K562 (cell line): ENCODE measurements around the gene ABCF2. TPM values are rescaled to one million over a fixed set of nuclear protein-coding genes. Genes with fewer than 3 reads are reported as not detected.

ENCODE experiments used
- ATAC-seq: fragments of 200-7000 bp; cut with Tn5 transposase; 3 replicates; pipeline ENCODE4 v1.9.1; 2020; ENCODE audit warnings: moderate library complexity
- BruUV-seq: library from RNA; stranded (reverse); fragments of 400-500 nt; replicated peaks from 2 replicates; lab custom pipeline; 2021; lab: Mats Ljungman, UMichigan
- CTCF ChIA-PET: fragments of 300-600 bp; formaldehyde crosslinking; extraction: SDS; loops from one replicate; lab custom pipeline; 2021; ENCODE audit warnings: low intra/inter-chr PET ratio; lab: Yijun Ruan, JAX
- POLR2A ChIA-PET: fragments of 300-600, 350-650 bp; sonication (Branson Sonifier 250); formaldehyde crosslinking; extraction: SDS; loops from one replicate; lab custom pipeline; 2021; ENCODE audit warnings: antibody characterized with exemption, inconsistent platforms; lab: Yijun Ruan, JAX
- DNase-seq, 4 experiments: peaks; one replicate each; pipeline versions ENCODE4 v3.0.0 to v3.0.0-alpha.2; 2011 to 2018; ENCODE audit warnings: low spot score in 3 of 4, mixed read lengths in 3 of 4; ENCODE audit errors: extremely low read depth in 1 of 4
- FAIRE-seq: peaks from 2 replicates; lab custom pipeline; 2011; peaks lifted over from hg19 to GRCh38; lab: Jason Lieb, UNC
- H2AFZ ChIP-seq: 2 replicates; pipeline ENCODE4 v1.6.0; 2011; ENCODE audit warnings: low read depth, low read length, control low read depth, inconsistent platforms
- H3K27ac ChIP-seq: fragments of 200-600 bp; 3 replicates; pipeline ENCODE4 v1.8.0; 2011; ENCODE audit warnings: low read depth, mild to moderate bottlenecking, control low read depth, inconsistent platforms, low read length, moderate library complexity, mixed read lengths; ENCODE audit errors: extremely low read depth
- H3K27me3 ChIP-seq, 2 experiments: fragments of 300-600 bp in 1 of 2; 2 replicates in 1 of 2; 3 replicates in 1 of 2; pipeline versions ENCODE4 v1.6.0 to v1.8.0; 2011; ENCODE audit warnings: inconsistent platforms in 2 of 2, low read length in 2 of 2, mild to moderate bottlenecking in 1 of 2, mixed read lengths in 1 of 2, moderate library complexity in 1 of 2; ENCODE audit not compliant: control insufficient read depth in 2 of 2, insufficient read depth in 2 of 2
- H3K36me3 ChIP-seq: fragments of 300-600 bp; 3 replicates; pipeline ENCODE4 v1.8.0; 2011; ENCODE audit warnings: mild to moderate bottlenecking, low read length, inconsistent platforms; ENCODE audit not compliant: control insufficient read depth, insufficient read depth
- H3K4me1 ChIP-seq, 2 experiments: fragments of 200-600 bp in 1 of 2; replicated peaks in 1 of 2; 2 replicates in 1 of 2; 3 replicates in 1 of 2; pipeline versions ENCODE4 v1.5.1 to v1.8.0; 2011; ENCODE audit warnings: inconsistent platforms in 2 of 2, low read length in 2 of 2, mild to moderate bottlenecking in 1 of 2, mixed read lengths in 1 of 2, moderate library complexity in 1 of 2; ENCODE audit not compliant: control insufficient read depth in 2 of 2, insufficient read depth in 2 of 2
- H3K4me2 ChIP-seq: 2 replicates; pipeline ENCODE4 v1.6.1; 2011; ENCODE audit warnings: low read length, control low read depth, inconsistent platforms, mixed read lengths; ENCODE audit not compliant: insufficient read depth
- H3K4me3 ChIP-seq: fragments of 200-600 bp; sonication (generic), shearing (Covaris generic); 2 replicates; pipeline ENCODE4 v1.5.1; 2016; ENCODE audit warnings: control low read depth, inconsistent platforms
- H3K79me2 ChIP-seq: fragments of 200-600 bp; 3 replicates; pipeline ENCODE4 v1.8.0; 2011; ENCODE audit warnings: low read length, inconsistent platforms; ENCODE audit not compliant: control insufficient read depth, insufficient read depth
- H3K9ac ChIP-seq, 2 experiments: 2 replicates each; pipeline versions ENCODE4 v1.6.0 to v1.6.1; 2011; ENCODE audit warnings: low read depth in 2 of 2, low read length in 2 of 2, control low read depth in 1 of 2, inconsistent platforms in 1 of 2, mild to moderate bottlenecking in 1 of 2, mixed read lengths in 1 of 2; ENCODE audit not compliant: insufficient read depth in 1 of 2
- H3K9me1 ChIP-seq: one replicate; pipeline ENCODE4 v1.6.0; 2011; ENCODE audit warnings: inconsistent platforms, mild to moderate bottlenecking, low read length, moderate library complexity; ENCODE audit not compliant: control insufficient read depth, insufficient read depth
- H3K9me3 ChIP-seq: replicated peaks from 2 replicates; pipeline ENCODE4 v1.5.1; 2011; ENCODE audit warnings: low read depth, low read length, inconsistent platforms; ENCODE audit not compliant: control insufficient read depth, insufficient read depth
- H4K20me1 ChIP-seq: replicated peaks from 2 replicates; pipeline ENCODE4 v1.6.1; 2011; ENCODE audit warnings: low read length, inconsistent platforms, mixed read lengths; ENCODE audit not compliant: control insufficient read depth, insufficient read depth
- ARID3A ChIP-seq: IDR thresholded peaks from 2 replicates; pipeline ENCODE4 v1.6.1; 2012; ENCODE audit warnings: low read depth, low read length, improper control_type of control experiment, borderline replicate concordance
- CXXC5 ChIP-seq: fragments of 250-450 bp; sonication (Bioruptor Pico); IDR thresholded peaks from 2 replicates; pipeline ENCODE4 v1.8.0; 2022; ENCODE audit warnings: inconsistent platforms, mild to moderate bottlenecking, moderate library complexity
- HNRNPH1 ChIP-seq: fragments of 200-400 bp; formaldehyde crosslinking; optimal IDR thresholded peaks from 2 replicates; pipeline ENCODE3; 2017; ENCODE audit warnings: low read depth, mild to moderate bottlenecking, low read length, moderate library complexity
- HOMEZ ChIP-seq: fragments of 250-450 bp; sonication (Bioruptor Pico); IDR thresholded peaks from 2 replicates; pipeline ENCODE4 v1.4.0; 2020; ENCODE audit warnings: mild to moderate bottlenecking, moderate library complexity
- IRF1 ChIP-seq: sonication (generic); formaldehyde crosslinking; IDR thresholded peaks from 2 replicates; pipeline ENCODE4 v1.8.0; 2022; ENCODE audit warnings: missing genetic modification reagents, mild to moderate bottlenecking, borderline replicate concordance
- MXI1 ChIP-seq: IDR thresholded peaks from 2 replicates; pipeline ENCODE4 v1.6.1; 2011; ENCODE audit warnings: low read depth, mild to moderate bottlenecking, improper control_type of control experiment, low read length
- POLR2H ChIP-seq: IDR thresholded peaks from 2 replicates; pipeline ENCODE4 v1.6.1; 2016; ENCODE audit warnings: missing genetic modification characterization, low read depth, mild to moderate bottlenecking, control low read depth, missing compliant biosample characterization, moderate library complexity
- SAFB ChIP-seq: fragments of 200-400 bp; formaldehyde crosslinking; IDR thresholded peaks from 2 replicates; pipeline ENCODE4 v1.6.1; 2017; ENCODE audit warnings: low read depth, low read length, borderline replicate concordance
- TGIF2 ChIP-seq: sonication (generic); formaldehyde crosslinking; IDR thresholded peaks from 2 replicates; pipeline ENCODE4 v1.8.1; 2022; ENCODE audit warnings: mild to moderate bottlenecking, missing genetic modification reagents, moderate library complexity
- ZNF124 ChIP-seq: sonication (generic); formaldehyde crosslinking; IDR thresholded peaks from 2 replicates; pipeline ENCODE4 v1.8.1; 2022; ENCODE audit warnings: missing genetic modification reagents
- WGBS: fragments of 100-300 bp; shearing (Covaris generic); methylation state at CpG from one replicate; pipeline ENCODE4 v1.1.6; 2016; ENCODE audit warnings: low coverage, mixed read lengths; ENCODE audit not compliant: insufficient coverage; ENCODE audit errors: missing lambda C conversion rate; 5-methylcytosine and 5-hydroxymethylcytosine counted together
- in situ Hi-C: fragments of 300-500 bp; cut with MboI; formaldehyde crosslinking; loops from 4 replicates; pipeline ENCODE4 v1.15.0; 2018; ENCODE audit warnings: inconsistent platforms, mixed read lengths
- intact Hi-C: fragments of 100-400 bp; cut with micrococcal nuclease; formaldehyde crosslinking; loops from 2 replicates; pipeline ENCODE4 v1.14.2; 2022
- polyA plus RNA-seq, 8 experiments: library from polyadenylated mRNA; depleted of rRNA in 4 of 8; stranded (reverse) in 5 of 8; unstranded in 3 of 8; fragments of >200 nt; fragmentation: Nextera tagmentation in 2 of 8; fragmentation: Illumina TruSeq in 1 of 8; extraction: Ambion mirVana in 2 of 8; extraction: Trizol in 1 of 8; gene quantifications; 2 replicates each; pipeline versions ENCODE4 v1.2.1 to v1.2.3, GENCODE V29; 2011 to 2014; ENCODE audit warnings: inconsistent platforms in 1 of 8, missing spikeins in 1 of 8
- total RNA-seq, 7 experiments: library from RNA; depleted of rRNA in 6 of 7; stranded (reverse); fragments of >200 nt in 6 of 7; fragmentation: Illumina TruSeq in 2 of 7; extraction: Trizol in 2 of 7; gene quantifications; 2 replicates each; pipeline versions ENCODE4 v1.2.1 to v1.2.3, GENCODE V29; 2011 to 2021; ENCODE audit warnings: low replicate concordance in 1 of 7

Gene ABCF2
- total and polyA plus RNA-seq, 9 of the 15 experiments (the other 6 are each of a cell fraction or from before 2014, with no cell fraction given): 62.1 to 224 (median 113) TPM

GRCh38 chr7:151173386-151174245 is 53.4 kb downstream of the ABCF2 start:
- WGBS: 52% methylated on average over 36 of the region's 43 CpGs
- intact Hi-C loops: loop anchor here (5.0 to 10.0 kb wide), 3 partner anchors 159 to 209 kb away; no protein-coding TSS in a partner anchor
- H3K36me3 ChIP-seq: no peaks in the 10 kb centered on the region
- no peak overlapping the region for H3K27ac ChIP-seq
- no peak overlapping the region for H3K4me3 ChIP-seq
- POLR2A ChIA-PET: no interaction called here
- no peak for FAIRE-seq
- peaks cover 3% of the 10 kb centered on the region for H3K9me1 ChIP-seq
- no TSS peak for BruUV-seq
- H3K27me3 ChIP-seq: peaks cover 29 to 52% of the 10 kb centered on the region in 2 experiments
- no peak for DNase-seq
- H4K20me1 ChIP-seq: no peaks in the 10 kb centered on the region
- H3K4me2 ChIP-seq: no peak overlapping the region
- H3K4me1 ChIP-seq: peaks cover 0 to 18% of the 10 kb centered on the region in 2 experiments; a peak in 3 of 5 replicates
- in situ Hi-C loops: no loop called here
- H3K9ac ChIP-seq: no peak overlapping the region
- H2AFZ ChIP-seq: no peak overlapping the region
- H3K9me3 ChIP-seq: no peaks in the 10 kb centered on the region; the same call in 1 of the 2 replicates
- CTCF ChIA-PET: interaction anchor here (0.7 to 2.4 kb wide), 10 partner anchors 32 to 395 kb away, joined by 3 to 74 read pairs (median 12); no protein-coding TSS in a partner anchor
- no peak for ATAC-seq
- TF ChIP-seq POLR2H (tag) (no peak), MXI1 (no peak), HOMEZ (CRISPR knock-in tag) (no peak), SAFB (no peak), TGIF2 (CRISPR knock-in tag) (no peak), ARID3A (no peak), HNRNPH1 (no peak), ZNF124 (CRISPR knock-in tag) (no peak), CXXC5 (CRISPR knock-in tag) (no peak), IRF1 (no peak)
- no peaks in the 10 kb centered on the region for H3K79me2 ChIP-seq
